Activated CD8-positive, alpha-beta T cell treated with anti-CD3 and anti-CD28 coated beads, Interleukin-2, amount 10 ng/mL, durations not matched to agents 7 days and 5 days (primary cell): Measurements from ENCODE around the gene YRDC. TPM values are rescaled to one million over a fixed set of nuclear protein-coding genes. Genes with fewer than 3 reads are reported as not detected.

Experiments used
- ATAC-seq: fragments of 150-1000 bp; cut with Tn5 transposase; one replicate; pipeline ENCODE4 v1.10.0; 2021; ENCODE audit warnings: moderate library complexity
- CTCF ChIA-PET: fragments of 350-600 bp; sonication (Branson Sonifier 250); formaldehyde crosslinking; loops from one replicate; lab custom pipeline; 2021; ENCODE audit warnings: antibody characterized with exemption; lab: Charles Lee
- POLR2A ChIA-PET: fragments of 350-600 bp; sonication (Branson Sonifier 250); formaldehyde crosslinking; loops from one replicate; lab custom pipeline; 2021; ENCODE audit warnings: antibody characterized with exemption; lab: Charles Lee
- DNase-seq: peaks from one replicate; pipeline ENCODE4 v3.0.0-alpha.2; 2020
- H3K27ac Mint-ChIP-seq: one replicate; pipeline ENCODE4 v1.8.0; 2021; ENCODE audit warnings: mild to moderate bottlenecking, mixed read lengths
- H3K27me3 Mint-ChIP-seq: one replicate; pipeline ENCODE4 v1.8.0; 2021; ENCODE audit warnings: low read depth, mixed read lengths
- H3K36me3 Mint-ChIP-seq: one replicate; pipeline ENCODE4 v1.8.0; 2021; ENCODE audit warnings: low read depth, mixed read lengths
- H3K4me1 Mint-ChIP-seq: one replicate; pipeline ENCODE4 v1.8.0; 2021; ENCODE audit warnings: low read depth, mixed read lengths
- H3K4me3 Mint-ChIP-seq: one replicate; pipeline ENCODE4 v1.8.0; 2021; ENCODE audit warnings: mild to moderate bottlenecking, mixed read lengths
- H3K9me3 Mint-ChIP-seq: one replicate; pipeline ENCODE4 v1.8.0; 2022; ENCODE audit warnings: mixed read lengths; ENCODE audit not compliant: insufficient read depth
- total RNA-seq, 2 experiments: library from RNA; stranded (reverse); gene quantifications; one replicate each; pipeline ENCODE4 v1.2.3, GENCODE V29; 2021

The YRDC gene
- total RNA-seq, 2 experiments from 2014 or later, result 17.1 to 17.3 TPM

- CTCF ChIA-PET, result interaction anchor here (1.8 to 2.0 kb wide), 2 partner anchors 38 kb away, joined by 8 read pairs; partner anchors contain the start of gene MTF1
- H3K27me3 Mint-ChIP-seq, result no peaks in the 10 kb centered on the region
- no peaks in the 10 kb centered on the region for H3K4me1 Mint-ChIP-seq
- no peaks in the 10 kb centered on the region for H3K9me3 Mint-ChIP-seq
- no peak overlapping the region for H3K4me3 Mint-ChIP-seq
- DNase-seq, result no peak
- POLR2A ChIA-PET, result no interaction called here
- ATAC-seq, result no peak
- no peak overlapping the region for H3K27ac Mint-ChIP-seq
- H3K36me3 Mint-ChIP-seq, result peaks cover 31% of the 10 kb centered on the region
These were observed 13.5 kb upstream of the YRDC start for GRCh38 chr1:37821481-37821880.

GRCh38 chr1:37817481-37817880, 9.5 kb upstream of the YRDC start:
- CTCF ChIA-PET, result interaction anchor here (1.4 to 7.8 kb wide), 4 partner anchors 8 to 42 kb away, joined by 3 to 46 read pairs (median 4); partner anchors contain the start of gene MTF1
- peaks cover 38% of the 10 kb centered on the region for H3K36me3 Mint-ChIP-seq
- H3K4me1 Mint-ChIP-seq, result no peaks in the 10 kb centered on the region
- H3K4me3 Mint-ChIP-seq, result no peak overlapping the region
- no peak for ATAC-seq
- no peaks in the 10 kb centered on the region for H3K27me3 Mint-ChIP-seq
- DNase-seq, result no peak
- no peaks in the 10 kb centered on the region for H3K9me3 Mint-ChIP-seq
- POLR2A ChIA-PET, result interaction anchor here (2.4 kb wide), 1 partner anchor 10 kb away, joined by 10 read pairs; the partner anchor contains the start of genes C1orf122 and YRDC
- no peak overlapping the region for H3K27ac Mint-ChIP-seq

DNA sequence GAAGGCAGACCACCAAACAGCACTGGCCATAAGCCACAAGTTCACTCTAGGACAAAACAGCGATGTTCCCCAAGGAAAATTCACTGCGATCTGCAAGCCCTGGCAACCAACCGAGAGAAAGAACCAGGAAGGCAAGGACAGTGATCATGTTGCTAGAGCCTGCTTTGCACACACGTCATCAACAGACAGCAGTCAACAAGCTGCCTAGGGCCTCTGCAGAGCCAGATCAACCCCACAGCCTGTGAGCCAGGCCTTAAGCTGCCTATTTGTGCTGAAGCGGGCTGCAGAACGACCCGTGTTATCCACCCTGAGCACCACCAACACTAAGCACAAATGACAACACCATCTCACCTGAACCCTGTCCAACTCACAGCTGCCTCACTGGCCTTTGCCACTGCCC, 6.2 kb upstream of the YRDC start:
- Mint-ChIP-seq H3K4me1 (peaks cover 7% of the 10 kb centered on the region), H3K36me3 (peaks cover 19% of the 10 kb centered on the region), H3K9me3 (no peaks in the 10 kb centered on the region), H3K27ac (peak overlapping the region; percentile 34), H3K27me3 (no peaks in the 10 kb centered on the region), H3K4me3 (no peak overlapping the region)
- POLR2A ChIA-PET, result no interaction called here
- ATAC-seq, result no peak
- no peak for DNase-seq
- CTCF ChIA-PET, result interaction anchor here (7.8 kb wide), 1 partner anchor 46 kb away, joined by 46 read pairs; the partner anchor contains the start of gene MTF1

DNA sequence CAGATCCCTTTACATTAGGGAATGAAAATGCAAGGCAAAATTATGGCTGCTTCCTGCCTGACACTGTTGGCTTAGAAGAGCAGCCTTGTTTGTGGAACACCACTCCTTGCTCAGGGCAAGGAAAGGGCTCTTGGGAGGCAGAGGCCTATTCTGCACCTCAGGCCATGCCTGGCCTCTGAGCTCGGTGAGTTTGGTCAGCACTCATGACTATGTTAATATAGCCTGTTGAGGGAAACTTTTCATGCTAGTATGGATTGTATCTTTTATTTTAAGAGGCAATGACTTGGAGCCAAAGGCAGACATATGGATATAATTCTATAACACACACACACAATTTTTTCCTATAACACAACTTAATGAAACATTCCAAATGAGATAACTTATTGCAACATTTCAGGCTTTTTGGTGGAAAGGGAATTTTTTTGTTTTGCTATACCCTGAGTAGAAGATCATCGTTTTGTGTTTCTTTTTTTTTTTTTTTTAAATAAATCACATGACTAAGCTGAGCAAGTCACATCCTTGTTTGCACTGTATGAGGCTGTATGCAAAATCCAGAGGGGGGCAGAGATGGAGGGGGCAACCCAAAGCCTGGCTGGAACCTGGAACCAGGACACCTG, 5.6 kb upstream of the YRDC start:
- no peak overlapping the region for H3K27ac Mint-ChIP-seq
- H3K27me3 Mint-ChIP-seq, result no peaks in the 10 kb centered on the region
- peaks cover 13% of the 10 kb centered on the region for H3K4me1 Mint-ChIP-seq
- DNase-seq (no peak), ATAC-seq (no peak)
- ChIA-PET POLR2A (no interaction called here), CTCF (interaction anchor here (7.8 kb wide), 1 partner anchor 46 kb away, joined by 46 read pairs; the partner anchor contains the start of gene MTF1)
- peaks cover 22% of the 10 kb centered on the region for H3K36me3 Mint-ChIP-seq
- H3K9me3 Mint-ChIP-seq, result no peaks in the 10 kb centered on the region
- H3K4me3 Mint-ChIP-seq, result no peak overlapping the region

- H3K4me1 Mint-ChIP-seq, result peaks cover 25% of the 10 kb centered on the region
- H3K9me3 Mint-ChIP-seq, result no peaks in the 10 kb centered on the region
- H3K36me3 Mint-ChIP-seq, result peaks cover 28% of the 10 kb centered on the region
- ChIA-PET POLR2A (no interaction called here), CTCF (interaction anchor here (0.9 to 7.8 kb wide), 3 partner anchors 28 to 63 kb away, joined by 3 to 46 read pairs (median 4); partner anchors contain the start of gene MTF1)
- H3K27me3 Mint-ChIP-seq, result no peaks in the 10 kb centered on the region
- DNase-seq (peak; percentile 71), ATAC-seq (no peak)
- no peak overlapping the region for H3K27ac Mint-ChIP-seq
- H3K4me3 Mint-ChIP-seq, result no peak overlapping the region
These were observed 3.1 kb upstream of the YRDC start for GRCh38 chr1:37811027-37811655.

GRCh38 chr1:37809942-37810341, 1.9 kb upstream of the YRDC start:
- Mint-ChIP-seq H3K27me3 (no peaks in the 10 kb centered on the region), H3K4me3 (no peak overlapping the region), H3K27ac (no peak overlapping the region), H3K4me1 (peaks cover 34% of the 10 kb centered on the region), H3K9me3 (no peaks in the 10 kb centered on the region), H3K36me3 (peaks cover 32% of the 10 kb centered on the region)
- DNase-seq, result no peak
- no peak for ATAC-seq
- CTCF ChIA-PET, result no interaction called here
- POLR2A ChIA-PET, result no interaction called here

GRCh38 chr1:37808369-37809319, 636 bp upstream of the YRDC start:
- CTCF ChIA-PET, result interaction anchor here (0.7 to 3.1 kb wide), 10 partner anchors 14 to 205 kb away, joined by 3 to 44 read pairs (median 3); partner anchors contain the start of genes MTF1 and SF3A3
- peak; percentile 33 for DNase-seq
- peak overlapping the region; percentile 98 for H3K27ac Mint-ChIP-seq
- H3K4me3 Mint-ChIP-seq, result peak overlapping the region; percentile 91
- no peaks in the 10 kb centered on the region for H3K9me3 Mint-ChIP-seq
- POLR2A ChIA-PET, result interaction anchor here (0.9 to 2.9 kb wide), 12 partner anchors 9 to 333 kb away, joined by 3 to 19 read pairs (median 4); partner anchors contain the start of genes CDCA8, MEAF6 and MTF1
- no peaks in the 10 kb centered on the region for H3K27me3 Mint-ChIP-seq
- ATAC-seq, result peak; percentile 63
- H3K4me1 Mint-ChIP-seq, result peaks cover 34% of the 10 kb centered on the region
- peaks cover 37% of the 10 kb centered on the region for H3K36me3 Mint-ChIP-seq

DNA sequence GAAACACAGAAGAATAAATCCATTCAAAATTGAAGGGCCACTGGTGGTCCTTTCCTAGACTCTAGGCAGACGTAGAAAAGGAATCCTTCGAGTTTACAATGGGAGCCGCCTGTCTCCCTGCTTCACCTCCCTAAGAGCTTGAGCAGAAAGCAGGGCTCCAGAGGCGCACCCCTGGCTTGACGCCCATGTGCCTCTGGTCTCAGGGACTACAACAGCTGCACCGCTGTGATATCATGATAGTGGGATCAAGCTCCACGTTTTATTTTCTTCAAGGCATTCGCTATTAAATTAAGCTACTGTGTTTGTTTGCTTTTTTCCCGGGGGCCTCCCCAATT, 821 bp downstream of the YRDC start:
- Mint-ChIP-seq H3K4me1 (peaks cover 34% of the 10 kb centered on the region), H3K4me3 (peak overlapping the region; percentile 84), H3K27ac (peak overlapping the region; percentile 90), H3K36me3 (peaks cover 49% of the 10 kb centered on the region), H3K27me3 (no peaks in the 10 kb centered on the region), H3K9me3 (no peaks in the 10 kb centered on the region)
- DNase-seq (no peak), ATAC-seq (no peak)
- ChIA-PET POLR2A (interaction anchor here (0.6 to 2.9 kb wide), 10 partner anchors 10 to 238 kb away, joined by 3 to 19 read pairs (median 4); partner anchors contain the start of genes CDCA8 and MTF1), CTCF (interaction anchor here (0.8 to 3.1 kb wide), 2 partner anchors 53 to 116 kb away, joined by 3 to 44 read pairs; partner anchors contain the start of gene MTF1)

DNA sequence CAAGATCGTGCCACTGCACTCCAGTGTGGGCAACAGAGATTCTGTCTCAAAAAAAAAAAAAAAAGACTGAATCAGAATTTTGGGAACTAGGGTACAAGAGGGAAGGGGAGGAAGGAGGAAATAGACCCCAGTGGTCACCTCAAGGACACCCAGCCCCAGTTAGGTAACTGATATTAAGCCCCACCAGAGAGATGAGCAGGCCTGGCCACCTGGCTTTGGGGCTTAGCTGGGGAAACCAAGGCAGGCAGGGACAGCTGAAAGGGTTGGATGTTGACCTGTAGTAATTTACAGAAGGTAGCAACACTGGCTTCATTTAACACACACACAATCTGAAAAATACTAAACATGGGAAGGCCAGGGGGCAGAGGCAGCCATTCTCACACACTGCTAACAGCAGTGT, 5.6 kb downstream of the YRDC start:
- no peak overlapping the region for H3K4me3 Mint-ChIP-seq
- peaks cover 18% of the 10 kb centered on the region for H3K4me1 Mint-ChIP-seq
- no peaks in the 10 kb centered on the region for H3K27me3 Mint-ChIP-seq
- CTCF ChIA-PET, result interaction anchor here (1.1 kb wide), 1 partner anchor 21 kb away, joined by 3 read pairs; no protein-coding TSS in a partner anchor
- POLR2A ChIA-PET, result no interaction called here
- no peak for ATAC-seq
- no peak overlapping the region for H3K27ac Mint-ChIP-seq
- peaks cover 63% of the 10 kb centered on the region for H3K36me3 Mint-ChIP-seq
- DNase-seq, result no peak
- H3K9me3 Mint-ChIP-seq, result no peaks in the 10 kb centered on the region

- Mint-ChIP-seq H3K27ac (no peak overlapping the region), H3K27me3 (peaks cover 12% of the 10 kb centered on the region), H3K36me3 (peaks cover 23% of the 10 kb centered on the region), H3K9me3 (no peaks in the 10 kb centered on the region), H3K4me3 (no peak overlapping the region), H3K4me1 (peaks cover 23% of the 10 kb centered on the region)
- DNase-seq, result no peak
- ChIA-PET CTCF (no interaction called here), POLR2A (interaction anchor here (1.0 kb wide), 1 partner anchor 10 kb away, joined by 4 read pairs; the partner anchor contains the start of genes C1orf122 and YRDC)
- no peak for ATAC-seq
These were observed 10.2 kb downstream of the YRDC start for GRCh38 chr1:37797750-37798345.
